CD4-positive, alpha-beta T cell (primary cell): ENCODE data around the gene PTGFR. TPM values are rescaled to one million over a fixed set of nuclear protein-coding genes. Genes with fewer than 3 reads are reported as not detected.

Experiments
- ATAC-seq: fragments of 200-7000 bp; cut with Tn5 transposase; one replicate; pipeline ENCODE4 v1.10.0; 2022; ENCODE audit warnings: mild to moderate bottlenecking; ENCODE audit not compliant: poor library complexity
- CTCF ChIA-PET: fragments of 350-600 bp; sonication (Branson Sonifier 250); formaldehyde crosslinking; loops from one replicate; lab custom pipeline; 2021; ENCODE audit warnings: antibody characterized with exemption, inconsistent platforms; lab: Charles Lee
- POLR2A ChIA-PET: fragments of 350-600 bp; sonication (Branson Sonifier 250); formaldehyde crosslinking; loops from one replicate; lab custom pipeline; 2021; ENCODE audit warnings: antibody characterized with exemption, inconsistent platforms; lab: Charles Lee
- DNase-seq, 14 experiments: peaks; one replicate each; pipeline ENCODE4 v3.0.0-alpha.2; 2013 to 2020; ENCODE audit warnings: mixed read lengths in 2 of 14
- H3K27ac ChIP-seq, 2 donors: one replicate each; pipeline versions ENCODE4 v1.5.1 to v1.7.0; 2013; ENCODE audit warnings: low read length in 2 of 2, low read depth in 1 of 2, mild to moderate bottlenecking in 1 of 2
- H3K27me3 ChIP-seq, 2 experiments: 1 replicate in 1 of 2; 2 replicates in 1 of 2; pipeline versions ENCODE4 v1.6.1 to v1.7.0; 2013; ENCODE audit warnings: low read length in 2 of 2, control low read depth in 1 of 2, mild to moderate bottlenecking in 1 of 2, moderate library complexity in 1 of 2; ENCODE audit not compliant: insufficient read depth in 2 of 2, control insufficient read depth in 1 of 2
- H3K36me3 ChIP-seq: one replicate; pipeline ENCODE4 v1.6.1; 2013; ENCODE audit warnings: low read length, control low read depth; ENCODE audit not compliant: insufficient read depth
- H3K4me1 ChIP-seq: one replicate; pipeline ENCODE4 v1.6.1; 2013; ENCODE audit warnings: low read length, control low read depth; ENCODE audit not compliant: insufficient read depth
- H3K4me3 ChIP-seq: one replicate; pipeline ENCODE4 v1.5.1; 2013; ENCODE audit warnings: mild to moderate bottlenecking, low read length, moderate library complexity
- H3K9me3 ChIP-seq, 2 experiments: 1 replicate in 1 of 2; 2 replicates in 1 of 2; pipeline versions ENCODE4 v1.6.1 to v1.7.0; 2013; ENCODE audit warnings: low read length in 2 of 2, mild to moderate bottlenecking in 2 of 2, control low read depth in 1 of 2, moderate library complexity in 1 of 2; ENCODE audit not compliant: control insufficient read depth in 1 of 2, insufficient read depth in 1 of 2
- H3K27ac Mint-ChIP-seq: one replicate; pipeline ENCODE4 v1.8.0; 2020; ENCODE audit warnings: mixed read lengths
- H3K27me3 Mint-ChIP-seq: one replicate; pipeline ENCODE4 v1.8.0; 2021; ENCODE audit warnings: mixed read lengths
- H3K36me3 Mint-ChIP-seq: one replicate; pipeline ENCODE4 v1.8.0; 2021; ENCODE audit warnings: low read depth, mixed read lengths
- H3K4me1 Mint-ChIP-seq: one replicate; pipeline ENCODE4 v1.8.0; 2021; ENCODE audit warnings: low read depth, mixed read lengths
- H3K4me3 Mint-ChIP-seq: one replicate; pipeline ENCODE4 v1.8.0; 2020; ENCODE audit warnings: mild to moderate bottlenecking, mixed read lengths
- H3K9me3 Mint-ChIP-seq: one replicate; pipeline ENCODE4 v1.8.0; 2020; ENCODE audit warnings: mixed read lengths
- intact Hi-C, 2 experiments: fragments of 100-400 bp; cut with DNase I in 1 of 2; cut with micrococcal nuclease in 1 of 2; formaldehyde crosslinking; loops; one replicate each; pipeline versions ENCODE4 v1.15.1 to v1.9.0; 2023 to 2025; cut with DNase I, micrococcal nuclease
- total RNA-seq, 174 experiments: library from RNA in 2 of 174; stranded (reverse) in 2 of 174; gene quantifications; one replicate each; pipeline ENCODE4 v1.2.3 and lab custom pipeline; 2021 to 2026
- TF ChIP-seq, protein P1 (sequence below): fragments of 200-600 bp; IDR thresholded peaks from one replicate; pipeline ENCODE4 v1.8.0; 2022; ENCODE audit warnings: antibody characterized with exemption, mild to moderate bottlenecking

The PTGFR gene
- total RNA-seq, 2 experiments from 2014 or later: not detected

DNA sequence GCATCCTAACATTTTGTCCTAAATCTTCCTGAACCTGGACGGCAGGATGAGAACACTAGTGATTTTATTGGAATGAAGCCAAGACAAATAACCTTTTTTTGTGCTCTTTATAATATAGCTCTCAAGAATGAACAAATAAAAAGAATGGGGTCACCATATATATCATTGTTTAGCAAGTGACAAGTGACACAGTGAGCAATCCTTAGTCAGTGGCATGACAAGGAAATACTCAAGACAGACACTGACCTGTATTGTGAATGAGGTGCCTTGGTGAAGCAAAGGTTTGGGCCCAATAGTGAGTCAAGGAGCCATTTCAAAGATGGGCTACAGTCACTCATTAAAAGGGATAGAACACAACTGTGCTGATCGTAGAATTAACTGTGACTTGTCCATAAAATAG is 35.7 kb downstream of the PTGFR start:
- no peak overlapping the region for H3K27ac ChIP-seq
- POLR2A ChIA-PET: no interaction called here
- intact Hi-C loops: no loop called here
- H3K4me1 ChIP-seq: no peaks in the 10 kb centered on the region
- ATAC-seq (no peak), DNase-seq (no peak)
- H3K36me3 ChIP-seq: no peaks in the 10 kb centered on the region
- H3K9me3 ChIP-seq: no peaks in the 10 kb centered on the region
- Mint-ChIP-seq H3K4me3 (no peak overlapping the region), H3K36me3 (no peaks in the 10 kb centered on the region), H3K27ac (no peak overlapping the region), H3K4me1 (no peaks in the 10 kb centered on the region), H3K27me3 (peaks cover 24% of the 10 kb centered on the region), H3K9me3 (no peaks in the 10 kb centered on the region)
- CTCF ChIA-PET: no interaction called here
- H3K4me3 ChIP-seq: no peak overlapping the region
- TF ChIP-seq, protein P1, sequence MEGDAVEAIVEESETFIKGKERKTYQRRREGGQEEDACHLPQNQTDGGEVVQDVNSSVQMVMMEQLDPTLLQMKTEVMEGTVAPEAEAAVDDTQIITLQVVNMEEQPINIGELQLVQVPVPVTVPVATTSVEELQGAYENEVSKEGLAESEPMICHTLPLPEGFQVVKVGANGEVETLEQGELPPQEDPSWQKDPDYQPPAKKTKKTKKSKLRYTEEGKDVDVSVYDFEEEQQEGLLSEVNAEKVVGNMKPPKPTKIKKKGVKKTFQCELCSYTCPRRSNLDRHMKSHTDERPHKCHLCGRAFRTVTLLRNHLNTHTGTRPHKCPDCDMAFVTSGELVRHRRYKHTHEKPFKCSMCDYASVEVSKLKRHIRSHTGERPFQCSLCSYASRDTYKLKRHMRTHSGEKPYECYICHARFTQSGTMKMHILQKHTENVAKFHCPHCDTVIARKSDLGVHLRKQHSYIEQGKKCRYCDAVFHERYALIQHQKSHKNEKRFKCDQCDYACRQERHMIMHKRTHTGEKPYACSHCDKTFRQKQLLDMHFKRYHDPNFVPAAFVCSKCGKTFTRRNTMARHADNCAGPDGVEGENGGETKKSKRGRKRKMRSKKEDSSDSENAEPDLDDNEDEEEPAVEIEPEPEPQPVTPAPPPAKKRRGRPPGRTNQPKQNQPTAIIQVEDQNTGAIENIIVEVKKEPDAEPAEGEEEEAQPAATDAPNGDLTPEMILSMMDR: no peak
- no peaks in the 10 kb centered on the region for H3K27me3 ChIP-seq

GRCh38 chr1:78527706-78528105 is 36.9 kb downstream of the PTGFR start:
- Histone ChIP-seq H3K27ac (no peak overlapping the region), H3K4me3 (no peak overlapping the region), H3K36me3 (no peaks in the 10 kb centered on the region), H3K9me3 (no peaks in the 10 kb centered on the region), H3K27me3 (no peaks in the 10 kb centered on the region), H3K4me1 (no peaks in the 10 kb centered on the region)
- peaks cover 12% of the 10 kb centered on the region for H3K27me3 Mint-ChIP-seq
- intact Hi-C loops: no loop called here
- H3K4me1 Mint-ChIP-seq: no peaks in the 10 kb centered on the region
- POLR2A ChIA-PET: no interaction called here
- ATAC-seq: no peak
- H3K9me3 Mint-ChIP-seq: no peaks in the 10 kb centered on the region
- TF ChIP-seq, protein P1: no peak
- H3K4me3 Mint-ChIP-seq: no peak overlapping the region
- H3K27ac Mint-ChIP-seq: no peak overlapping the region
- CTCF ChIA-PET: no interaction called here
- DNase-seq: no peak
- H3K36me3 Mint-ChIP-seq: no peaks in the 10 kb centered on the region

GRCh38 chr1:78533527-78533926 is 42.8 kb downstream of the PTGFR start:
- ATAC-seq: no peak
- H3K36me3 Mint-ChIP-seq: no peaks in the 10 kb centered on the region

More at GRCh38 chr1:78533527-78533926, 42.8 kb downstream of the PTGFR start:
- Histone ChIP-seq H3K9me3 (no peaks in the 10 kb centered on the region), H3K36me3 (no peaks in the 10 kb centered on the region), H3K27me3 (no peaks in the 10 kb centered on the region), H3K4me1 (no peaks in the 10 kb centered on the region), H3K4me3 (no peak overlapping the region), H3K27ac (no peak overlapping the region)
- TF ChIP-seq, protein P1: no peak
- ChIA-PET CTCF (no interaction called here), POLR2A (no interaction called here)
- H3K9me3 Mint-ChIP-seq: no peaks in the 10 kb centered on the region
- no peak overlapping the region for H3K27ac Mint-ChIP-seq
- no peak overlapping the region for H3K4me3 Mint-ChIP-seq
- no peak for DNase-seq
- H3K4me1 Mint-ChIP-seq: no peaks in the 10 kb centered on the region
- intact Hi-C loops: no loop called here
- H3K27me3 Mint-ChIP-seq: peaks cover 3% of the 10 kb centered on the region
